NCI-H2171 treated with DMSO at 0.1 percent for 48 hours (cell line): ENCODE results near the gene KAT7.

ENCODE experiments used
- DNase-seq: peaks from one replicate; lab custom pipeline; 2025; lab: John Stamatoyannopoulos, UW

Gene KAT7

DNA sequence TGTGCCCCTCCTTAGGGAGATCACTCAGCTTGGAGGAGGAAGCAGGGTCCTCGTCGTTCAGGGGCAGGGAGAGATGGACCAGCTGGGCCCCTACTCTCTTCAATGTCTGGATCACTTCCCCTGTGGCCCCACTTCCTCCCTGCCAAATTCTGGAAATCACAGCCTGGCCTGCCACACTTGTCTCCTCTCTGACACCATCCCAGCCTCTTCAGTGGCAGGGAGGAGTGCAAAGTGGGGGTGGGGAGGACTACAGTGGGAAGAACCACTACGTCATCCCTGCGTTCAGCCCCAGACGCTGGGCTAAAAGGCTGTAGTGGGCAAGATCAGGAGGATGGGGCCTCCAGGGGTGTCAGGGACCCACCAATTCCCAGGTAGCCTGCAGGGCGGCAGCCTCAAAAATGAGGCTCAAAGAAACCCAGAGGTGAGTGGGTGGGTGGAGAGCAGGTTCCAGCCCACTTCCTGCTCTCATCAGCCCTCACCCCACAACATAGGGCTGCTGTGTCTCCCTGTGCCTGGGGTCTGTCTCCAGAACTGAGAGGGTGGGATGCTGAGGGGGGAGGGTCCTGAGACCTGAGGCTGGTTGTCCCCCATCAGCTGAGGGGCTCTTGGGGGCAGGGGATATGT is 84.4 kb downstream of the KAT7 start:
- DNase-seq = no peak

GRCh38 chr17:49873466-49873865 is 85.0 kb downstream of the KAT7 start:
- DNase-seq = peak; percentile 83

DNA sequence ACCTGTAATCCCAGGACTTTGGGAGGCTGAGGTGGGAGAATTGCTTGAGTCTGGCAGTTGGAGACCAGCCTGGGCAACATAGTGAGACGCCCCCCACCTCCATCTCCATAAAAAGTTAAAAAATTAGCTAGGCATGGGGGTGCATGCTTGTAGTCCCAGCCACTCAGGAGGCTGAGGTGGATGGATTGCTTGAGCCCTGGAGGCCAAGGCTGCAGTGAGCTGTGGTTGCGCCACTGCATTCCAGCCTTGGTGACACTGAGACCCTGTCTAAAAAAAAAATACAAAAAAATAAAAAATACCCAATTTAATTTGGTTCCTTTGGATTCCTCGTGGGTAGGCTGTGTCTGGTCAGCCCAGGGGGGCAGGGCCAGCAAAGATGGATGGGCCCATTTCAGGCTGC is 85.4 kb downstream of the KAT7 start:
- no peak for DNase-seq

DNA sequence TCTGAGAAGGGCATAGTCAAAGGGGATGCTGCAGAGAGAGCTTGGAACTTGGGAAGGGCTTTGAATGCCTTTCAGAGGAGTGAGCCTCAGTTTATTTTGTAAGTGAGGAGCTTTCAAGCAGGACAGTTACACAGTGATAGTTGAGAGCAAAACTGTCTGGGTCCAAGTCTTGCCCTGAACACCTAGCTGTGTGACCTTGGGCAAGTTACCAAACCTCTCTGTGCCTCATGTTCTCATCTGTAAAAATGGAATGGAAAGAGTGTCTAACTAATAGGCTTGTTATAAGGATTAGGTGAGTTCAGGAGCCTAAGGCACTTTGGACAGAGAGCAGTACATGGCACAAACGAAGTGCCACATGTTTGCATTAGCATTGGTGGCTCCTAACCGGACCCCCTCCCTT is 86.4 kb downstream of the KAT7 start:
- DNase-seq = no peak

DNA sequence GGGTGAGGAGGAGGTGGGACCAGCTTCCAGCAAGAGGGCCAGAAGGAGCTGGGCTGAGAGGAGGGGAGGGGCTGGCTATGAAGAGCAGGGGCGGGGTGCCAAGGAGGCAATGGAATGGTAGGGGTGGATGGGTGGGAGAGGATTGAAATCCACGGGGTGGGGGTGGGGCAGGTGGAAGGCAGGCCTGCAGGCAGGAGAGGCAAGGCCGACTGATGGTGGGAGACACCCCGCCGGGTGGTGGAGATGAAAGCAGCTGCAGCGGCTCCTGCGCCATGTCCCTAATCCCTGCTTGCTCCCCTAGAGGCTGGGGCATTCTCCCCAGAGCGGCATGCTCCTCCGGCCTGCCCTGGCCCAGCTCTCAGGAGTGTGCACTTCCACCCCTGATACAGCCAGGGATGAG is 87.2 kb downstream of the KAT7 start:
- no peak for DNase-seq

GRCh38 chr17:49878931-49879904 is 90.7 kb downstream of the KAT7 start:
- DNase-seq = no peak

- DNase-seq = peak; percentile 57
Observed at GRCh38 chr17:49880291-49881053, 92.0 kb downstream of the KAT7 start.

GRCh38 chr17:49881054-49881402 is 92.5 kb downstream of the KAT7 start:
- no peak for DNase-seq

DNA sequence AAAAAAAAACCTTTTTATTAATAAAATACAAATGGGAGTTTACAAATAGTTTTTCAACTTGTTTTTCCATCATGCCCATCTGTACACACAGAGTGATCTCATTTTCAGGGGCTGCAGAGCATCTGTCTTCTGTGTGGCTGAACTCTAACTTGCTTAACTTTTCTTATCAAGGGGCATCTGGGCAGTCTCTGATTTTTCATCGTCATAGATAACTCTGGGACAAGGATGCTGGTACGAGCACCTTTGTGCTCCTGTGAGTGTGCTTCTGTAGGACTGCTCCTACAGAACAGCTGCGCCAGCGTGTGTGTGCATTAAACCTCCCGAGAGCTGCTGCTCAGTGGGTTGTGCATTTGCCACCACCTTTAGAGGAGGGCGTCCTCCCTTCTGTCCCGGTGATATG is 94.0 kb downstream of the KAT7 start:
- peak; percentile 62 for DNase-seq
